OCI-LY3 (cell line): ENCODE results near the gene C1GALT1.

Experiments
- EZH2phosphoT487 ChIP-seq: fragments of 200-600 bp; shearing (Covaris generic); IDR thresholded peaks from 2 replicates; pipeline ENCODE4 v1.6.1; 2018; ENCODE audit warnings: antibody characterized with exemption, mixed run types, low read depth
- TF ChIP-seq, protein P1 (sequence below): fragments of 200-600, 300-600 bp; sonication (generic); IDR thresholded peaks from 2 replicates; pipeline ENCODE4 v1.5.1; 2014; ENCODE audit warnings: antibody characterized with exemption, low read length, low read depth

- TF ChIP-seq, protein P1, sequence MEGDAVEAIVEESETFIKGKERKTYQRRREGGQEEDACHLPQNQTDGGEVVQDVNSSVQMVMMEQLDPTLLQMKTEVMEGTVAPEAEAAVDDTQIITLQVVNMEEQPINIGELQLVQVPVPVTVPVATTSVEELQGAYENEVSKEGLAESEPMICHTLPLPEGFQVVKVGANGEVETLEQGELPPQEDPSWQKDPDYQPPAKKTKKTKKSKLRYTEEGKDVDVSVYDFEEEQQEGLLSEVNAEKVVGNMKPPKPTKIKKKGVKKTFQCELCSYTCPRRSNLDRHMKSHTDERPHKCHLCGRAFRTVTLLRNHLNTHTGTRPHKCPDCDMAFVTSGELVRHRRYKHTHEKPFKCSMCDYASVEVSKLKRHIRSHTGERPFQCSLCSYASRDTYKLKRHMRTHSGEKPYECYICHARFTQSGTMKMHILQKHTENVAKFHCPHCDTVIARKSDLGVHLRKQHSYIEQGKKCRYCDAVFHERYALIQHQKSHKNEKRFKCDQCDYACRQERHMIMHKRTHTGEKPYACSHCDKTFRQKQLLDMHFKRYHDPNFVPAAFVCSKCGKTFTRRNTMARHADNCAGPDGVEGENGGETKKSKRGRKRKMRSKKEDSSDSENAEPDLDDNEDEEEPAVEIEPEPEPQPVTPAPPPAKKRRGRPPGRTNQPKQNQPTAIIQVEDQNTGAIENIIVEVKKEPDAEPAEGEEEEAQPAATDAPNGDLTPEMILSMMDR = no peak
- no peak for TF ChIP-seq EZH2phosphoT487
Measured at GRCh38 chr7:7219216-7219615, 36.9 kb downstream of the C1GALT1 start.
